DMS153 (cell line): Measurements from ENCODE around the gene ACTL9.
"Not testable (repeated sequence)": the region's sequence is repeated elsewhere in the genome, so short reads cannot be mapped to it uniquely, and the experiment has no call there.

Experiments used
- DNase-seq: peaks from one replicate; lab custom pipeline; 2025; lab: John Stamatoyannopoulos, UW

Gene ACTL9, protein sequence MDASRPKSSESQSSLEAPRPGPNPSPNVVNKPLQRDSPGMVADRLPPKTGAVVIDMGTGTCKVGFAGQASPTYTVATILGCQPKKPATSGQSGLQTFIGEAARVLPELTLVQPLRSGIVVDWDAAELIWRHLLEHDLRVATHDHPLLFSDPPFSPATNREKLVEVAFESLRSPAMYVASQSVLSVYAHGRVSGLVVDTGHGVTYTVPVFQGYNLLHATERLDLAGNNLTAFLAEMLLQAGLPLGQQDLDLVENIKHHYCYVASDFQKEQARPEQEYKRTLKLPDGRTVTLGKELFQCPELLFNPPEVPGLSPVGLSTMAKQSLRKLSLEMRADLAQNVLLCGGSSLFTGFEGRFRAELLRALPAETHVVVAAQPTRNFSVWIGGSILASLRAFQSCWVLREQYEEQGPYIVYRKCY

DNA sequence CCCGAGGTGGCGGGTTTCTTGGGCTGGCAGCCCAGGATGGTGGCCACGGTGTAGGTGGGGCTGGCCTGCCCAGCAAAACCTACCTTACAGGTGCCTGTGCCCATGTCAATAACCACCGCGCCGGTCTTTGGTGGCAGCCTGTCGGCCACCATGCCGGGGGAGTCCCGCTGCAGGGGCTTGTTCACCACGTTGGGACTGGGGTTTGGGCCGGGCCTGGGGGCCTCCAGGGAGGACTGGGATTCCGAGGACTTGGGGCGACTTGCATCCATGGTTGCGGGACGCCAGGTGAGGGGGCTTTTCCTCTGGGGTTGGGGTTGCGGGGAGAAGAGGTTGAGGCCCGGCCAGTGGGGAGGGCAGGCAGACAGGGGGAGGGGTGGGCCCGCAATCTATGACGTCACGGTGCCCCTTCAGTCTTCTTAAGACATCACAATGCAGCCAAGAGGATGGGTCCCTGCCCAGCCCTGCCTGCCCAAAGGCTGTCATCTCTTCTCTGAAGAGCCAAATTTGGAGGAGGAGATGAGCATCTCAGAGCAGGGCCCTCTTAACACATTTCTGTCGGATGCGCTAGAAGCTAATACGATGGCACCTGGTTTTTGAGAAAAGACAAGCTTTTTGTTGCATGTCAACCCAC is at the start of gene ACTL9:
ACTL9 (minus strand) TSS at position 363 of the 631 bp plus-strand sequence; CDS start at position 269, 94 bp downstream.
- no peak for DNase-seq

DNA sequence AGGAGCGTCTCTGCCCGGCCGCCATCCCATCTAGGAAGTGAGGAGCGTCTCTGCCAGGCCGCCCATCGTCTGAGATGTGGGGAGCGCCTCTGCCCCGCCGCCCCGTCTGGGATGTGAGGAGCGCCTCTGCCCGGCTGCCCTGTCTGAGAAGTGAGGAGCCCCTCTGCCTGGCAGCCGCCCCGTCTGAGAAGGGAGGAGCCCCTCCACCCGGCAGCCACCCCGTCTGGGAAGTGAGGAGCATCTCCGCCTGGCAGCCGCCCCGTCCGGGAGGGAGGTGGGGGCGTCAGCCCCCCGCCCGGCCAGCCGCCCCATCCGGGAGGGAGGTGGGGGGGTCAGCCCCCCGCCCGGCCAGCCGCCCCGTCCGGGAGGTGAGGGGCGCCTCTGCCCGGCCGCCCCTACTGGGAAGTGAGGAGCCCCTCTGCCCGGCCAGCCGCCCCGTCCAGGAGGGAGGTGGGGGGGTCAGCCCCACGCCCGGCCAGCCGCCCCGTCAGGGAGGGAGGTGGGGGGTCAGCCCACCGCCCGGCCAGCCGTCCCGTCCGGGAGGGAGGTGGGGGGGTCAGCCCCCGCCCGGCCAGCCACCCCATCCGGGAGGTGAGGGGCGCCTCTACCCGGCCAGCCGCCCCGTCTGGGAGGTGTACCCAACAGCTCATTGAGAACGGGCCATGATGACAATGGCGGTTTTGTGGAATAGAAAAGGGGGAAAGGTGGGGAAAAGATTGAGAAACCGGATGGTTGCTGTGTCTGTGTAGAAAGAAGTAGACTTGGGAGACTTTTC is 40.9 kb upstream of the ACTL9 start:
- not testable (repeated sequence) for DNase-seq

DNA sequence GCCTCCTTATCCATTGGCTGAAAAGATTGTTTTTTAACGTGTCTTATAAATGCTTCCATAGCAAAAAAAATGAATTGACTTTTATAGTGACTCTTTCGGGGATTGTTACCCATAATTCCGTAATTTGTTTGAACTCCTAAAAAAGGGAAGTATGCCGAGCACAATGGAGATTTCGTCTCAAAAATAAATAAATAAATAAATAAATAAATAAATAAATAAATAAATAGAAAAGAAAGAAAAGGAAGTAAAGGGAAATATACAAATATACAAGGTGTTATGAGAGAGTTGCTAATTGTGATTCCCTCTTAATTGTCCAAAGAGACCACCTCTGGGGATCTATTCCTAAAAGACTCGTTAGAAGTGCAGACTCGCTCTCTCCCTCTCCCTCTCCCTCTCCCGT is 39.8 kb upstream of the ACTL9 start:
- DNase-seq: no peak

DNA sequence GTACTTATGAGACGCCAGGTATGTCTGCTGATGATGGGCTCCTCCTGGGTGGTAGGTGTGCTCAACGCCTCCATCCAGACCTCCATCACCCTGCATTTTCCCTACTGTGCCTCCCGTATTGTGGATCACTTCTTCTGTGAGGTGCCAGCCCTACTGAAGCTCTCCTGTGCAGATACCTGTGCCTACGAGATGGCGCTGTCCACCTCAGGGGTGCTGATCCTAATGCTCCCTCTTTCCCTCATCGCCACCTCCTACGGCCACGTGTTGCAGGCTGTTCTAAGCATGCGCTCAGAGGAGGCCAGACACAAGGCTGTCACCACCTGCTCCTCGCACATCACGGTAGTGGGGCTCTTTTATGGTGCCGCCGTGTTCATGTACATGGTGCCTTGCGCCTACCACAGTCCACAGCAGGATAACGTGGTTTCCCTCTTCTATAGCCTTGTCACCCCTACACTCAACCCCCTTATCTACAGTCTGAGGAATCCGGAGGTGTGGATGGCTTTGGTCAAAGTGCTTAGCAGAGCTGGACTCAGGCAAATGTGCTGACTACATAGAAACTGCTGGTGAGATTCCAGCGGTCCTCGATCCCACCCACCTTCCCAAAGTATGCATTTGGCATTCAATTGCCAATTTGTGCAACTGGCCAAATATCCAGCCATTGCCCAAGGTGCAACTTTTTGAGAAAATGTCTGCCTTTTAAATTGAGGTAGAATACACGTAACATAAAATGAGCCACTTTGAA is 33.0 kb upstream of the ACTL9 start:
- no peak for DNase-seq

DNA sequence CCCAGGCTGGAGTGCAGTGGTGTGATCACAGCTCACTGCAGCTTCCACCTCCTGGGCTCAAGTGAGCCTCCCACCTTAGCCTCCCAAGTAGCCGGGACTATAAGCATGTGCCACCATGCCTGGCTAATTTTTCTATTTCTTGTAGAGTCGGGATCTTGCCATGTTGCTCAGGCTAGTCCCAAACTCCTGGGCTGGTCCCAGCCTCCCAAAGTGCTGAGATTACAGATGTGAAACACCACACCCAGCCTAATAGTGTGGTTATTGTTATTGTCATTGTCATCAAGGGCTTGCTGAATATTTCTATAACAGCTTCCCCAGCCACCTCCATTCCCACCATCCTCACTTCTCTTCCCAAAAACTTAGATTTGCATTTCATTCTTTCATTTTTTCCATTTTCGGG is 25.7 kb upstream of the ACTL9 start:
- no peak for DNase-seq

DNA sequence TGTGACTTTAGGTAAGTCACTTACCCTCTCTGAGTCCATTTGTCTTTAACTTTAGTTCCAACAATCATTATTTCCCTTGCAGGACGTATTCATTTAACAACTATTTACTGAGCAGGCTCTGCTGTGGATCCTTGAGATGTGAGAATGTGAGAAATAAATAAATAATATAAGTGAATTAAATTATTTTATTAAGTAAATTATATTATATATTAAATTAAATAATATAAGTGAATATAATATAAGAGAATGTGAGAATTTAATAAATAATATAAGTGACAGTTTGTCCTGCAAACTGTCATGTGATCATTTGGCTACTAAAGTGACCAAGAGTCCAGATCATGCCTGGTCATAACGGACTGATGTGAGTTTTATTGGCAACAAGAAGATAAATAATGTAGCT is 23.4 kb upstream of the ACTL9 start:
- no peak for DNase-seq

DNA sequence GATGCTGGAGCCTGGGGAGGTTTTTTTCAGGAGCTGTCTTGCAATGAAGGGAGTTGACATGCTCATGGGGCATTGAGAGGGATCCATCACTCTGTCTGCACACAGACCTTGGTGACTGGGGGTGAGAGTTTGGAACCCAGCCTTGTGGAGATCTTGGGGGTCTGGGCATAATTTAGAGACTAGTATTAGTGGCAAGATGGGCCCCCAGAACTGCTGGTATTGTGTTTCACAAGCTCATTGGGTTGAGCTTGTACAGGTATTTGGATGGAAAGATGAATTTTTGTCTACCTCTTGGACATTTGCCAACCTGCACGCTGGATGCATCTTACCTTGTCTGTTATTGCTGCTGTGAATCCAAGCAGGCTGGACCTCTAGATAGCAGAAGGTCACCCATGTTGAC is 22.7 kb upstream of the ACTL9 start, which contains the start of gene OR2Z1:
OR2Z1 (plus strand) TSS at position 301 of the 400 bp plus-strand sequence. CDS start 9,395 bp downstream, outside the sequence.
- DNase-seq: no peak

DNA sequence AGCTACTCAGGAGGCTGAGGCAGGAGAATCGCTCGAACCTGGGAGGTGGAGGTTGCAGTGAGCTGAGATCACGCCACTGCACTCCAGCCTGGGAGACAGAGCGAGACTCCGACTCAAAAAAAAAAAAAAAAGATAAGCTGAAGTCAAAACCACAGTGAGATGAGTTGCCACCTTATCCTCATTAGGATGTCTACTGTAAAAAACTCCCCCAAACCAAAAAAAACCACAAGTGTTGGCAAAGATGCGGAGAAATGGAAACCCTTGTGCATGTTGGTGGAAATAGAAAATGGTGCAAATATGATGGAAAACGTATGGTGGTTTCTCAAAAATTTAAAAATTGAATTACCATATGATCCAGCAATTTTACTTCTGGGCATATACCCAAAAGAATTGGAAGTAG is 11.7 kb upstream of the ACTL9 start:
- not testable (repeated sequence) for DNase-seq

DNA sequence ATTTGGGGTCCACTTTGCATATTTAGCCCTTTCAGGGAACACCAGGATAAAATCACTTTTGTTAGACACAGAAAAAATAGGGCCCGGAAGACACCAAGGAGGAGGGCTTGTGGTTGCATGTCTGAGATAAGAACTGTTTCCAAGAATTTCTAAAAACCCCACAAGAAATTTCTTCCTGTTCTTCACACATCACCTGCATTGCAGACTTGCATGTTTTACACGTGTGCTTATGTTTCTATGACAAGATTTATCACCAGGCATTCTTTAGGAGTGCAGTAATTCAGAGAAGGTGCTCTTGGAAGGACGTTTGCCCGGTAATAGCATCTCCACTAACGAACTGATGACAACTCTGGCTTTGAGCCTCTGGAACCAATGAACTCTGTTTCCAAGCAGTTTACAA is 7.1 kb upstream of the ACTL9 start:
- DNase-seq: no peak

DNA sequence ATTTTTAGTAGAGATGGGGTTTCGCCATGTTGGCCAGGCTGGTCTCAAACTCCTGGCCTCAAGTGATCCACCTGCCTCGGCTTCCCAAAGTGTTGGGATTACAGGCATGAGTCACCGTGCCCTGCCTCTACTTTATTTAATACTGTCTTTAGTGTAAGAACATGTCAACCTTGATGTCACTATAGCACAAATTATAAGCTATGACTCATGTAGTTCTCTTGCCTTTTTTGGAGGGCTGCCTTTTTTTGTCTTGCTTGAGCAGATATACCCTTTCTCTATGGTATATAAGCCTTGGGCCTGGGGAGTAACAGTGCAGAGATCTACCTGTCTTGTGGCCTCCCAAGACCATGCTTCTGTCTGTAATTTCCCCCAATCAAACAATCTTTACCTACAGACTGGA is 6.7 kb upstream of the ACTL9 start:
- not testable (repeated sequence) for DNase-seq

DNA sequence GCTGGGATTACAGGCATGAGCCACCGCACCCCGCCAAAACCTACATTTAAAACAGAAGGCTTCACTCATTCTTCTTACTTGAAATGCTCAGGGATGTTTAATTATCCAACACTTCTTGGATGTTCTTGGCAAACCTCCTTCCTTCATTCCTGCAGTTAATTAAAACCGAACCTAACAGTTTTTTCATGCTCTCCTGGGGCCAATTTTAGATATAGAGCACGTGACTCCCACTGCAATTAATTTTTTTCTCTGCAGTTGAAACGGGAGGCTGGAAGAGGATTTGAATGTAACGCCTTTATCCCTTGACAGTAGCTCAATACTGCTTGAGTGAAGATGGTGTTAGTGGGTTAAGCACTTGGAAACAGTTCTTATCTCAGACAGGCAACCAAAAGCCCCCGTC is 4.6 kb upstream of the ACTL9 start:
- DNase-seq: no peak

DNA sequence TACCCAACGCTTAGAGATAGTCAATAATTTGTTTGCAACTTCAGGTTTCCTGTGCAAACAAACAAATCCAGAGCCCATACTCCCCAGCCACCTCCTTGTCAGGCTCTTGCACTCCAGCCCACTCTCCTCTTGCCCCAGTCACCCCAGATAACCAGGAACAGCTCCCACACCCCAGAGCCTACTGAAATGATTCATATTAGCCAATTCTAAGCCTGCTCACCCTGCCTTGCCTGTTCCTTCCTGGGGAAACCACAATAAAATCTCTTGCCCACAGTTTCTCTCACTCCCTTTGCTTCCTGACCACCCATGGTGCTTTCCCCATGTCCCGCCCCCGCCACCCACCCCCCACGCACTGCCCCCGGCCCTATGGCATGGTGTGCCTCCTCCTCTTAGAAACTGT is 3.8 kb upstream of the ACTL9 start:
- DNase-seq: no peak

DNA sequence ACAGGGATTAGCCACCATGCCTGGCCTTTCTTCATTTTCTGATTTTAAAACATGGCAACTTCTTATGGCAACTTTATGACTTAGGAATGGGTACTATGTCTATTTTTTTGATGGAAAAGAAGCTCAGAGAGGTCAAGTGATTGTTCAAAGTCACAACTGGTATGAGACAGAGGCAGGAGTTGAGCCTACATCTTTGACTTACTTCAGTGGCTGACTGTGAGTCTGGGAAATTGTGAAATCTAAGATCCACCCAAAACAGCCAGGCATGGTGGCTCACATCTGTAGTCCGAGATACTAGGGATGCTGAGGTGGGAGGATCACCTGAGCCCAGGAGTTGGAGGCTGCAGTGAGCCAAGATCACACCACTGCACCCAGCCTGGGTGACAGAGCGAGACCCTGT is 2.4 kb upstream of the ACTL9 start:
- DNase-seq: no peak

DNA sequence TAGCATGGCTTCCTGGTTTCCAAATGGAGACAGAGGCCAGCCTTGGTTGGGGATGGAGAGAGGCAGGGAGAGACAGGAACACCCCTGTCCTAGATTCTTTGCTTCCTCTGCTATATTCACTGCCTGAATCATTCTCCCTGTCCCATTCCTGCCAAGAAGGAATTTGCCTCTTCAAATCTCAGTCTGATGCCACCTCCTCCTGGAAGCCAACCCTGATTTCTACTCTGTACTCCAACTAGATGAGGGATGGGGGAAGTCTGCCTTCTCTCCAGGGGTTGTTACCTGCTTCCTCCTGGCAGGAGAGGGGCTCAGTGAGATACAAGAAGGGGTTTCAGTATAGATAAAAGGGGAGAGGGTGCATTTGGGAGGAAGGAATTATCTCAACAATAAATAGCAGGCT is 1.3 kb upstream of the ACTL9 start:
- DNase-seq: no peak

DNA sequence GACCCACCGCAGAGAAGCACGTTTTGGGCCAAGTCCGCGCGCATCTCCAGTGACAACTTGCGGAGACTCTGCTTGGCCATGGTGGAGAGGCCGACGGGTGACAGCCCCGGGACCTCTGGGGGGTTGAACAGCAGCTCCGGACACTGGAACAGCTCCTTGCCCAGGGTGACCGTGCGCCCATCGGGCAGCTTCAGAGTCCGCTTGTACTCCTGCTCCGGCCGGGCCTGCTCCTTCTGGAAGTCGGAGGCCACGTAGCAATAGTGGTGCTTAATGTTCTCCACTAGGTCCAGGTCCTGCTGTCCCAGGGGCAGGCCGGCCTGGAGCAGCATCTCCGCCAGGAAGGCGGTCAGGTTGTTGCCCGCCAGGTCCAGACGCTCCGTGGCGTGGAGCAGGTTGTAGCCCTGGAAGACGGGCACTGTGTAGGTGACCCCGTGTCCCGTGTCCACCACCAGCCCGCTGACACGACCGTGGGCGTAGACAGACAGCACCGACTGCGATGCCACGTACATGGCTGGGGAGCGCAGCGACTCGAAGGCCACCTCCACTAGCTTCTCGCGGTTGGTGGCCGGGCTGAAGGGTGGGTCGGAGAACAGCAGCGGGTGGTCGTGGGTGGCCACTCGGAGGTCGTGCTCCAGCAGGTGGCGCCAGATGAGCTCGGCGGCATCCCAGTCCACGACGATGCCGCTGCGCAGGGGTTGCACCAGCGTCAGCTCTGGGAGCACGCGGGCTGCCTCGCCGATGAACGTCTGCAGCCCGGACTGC is 743 bp downstream of the ACTL9 start:
- no peak for DNase-seq

DNA sequence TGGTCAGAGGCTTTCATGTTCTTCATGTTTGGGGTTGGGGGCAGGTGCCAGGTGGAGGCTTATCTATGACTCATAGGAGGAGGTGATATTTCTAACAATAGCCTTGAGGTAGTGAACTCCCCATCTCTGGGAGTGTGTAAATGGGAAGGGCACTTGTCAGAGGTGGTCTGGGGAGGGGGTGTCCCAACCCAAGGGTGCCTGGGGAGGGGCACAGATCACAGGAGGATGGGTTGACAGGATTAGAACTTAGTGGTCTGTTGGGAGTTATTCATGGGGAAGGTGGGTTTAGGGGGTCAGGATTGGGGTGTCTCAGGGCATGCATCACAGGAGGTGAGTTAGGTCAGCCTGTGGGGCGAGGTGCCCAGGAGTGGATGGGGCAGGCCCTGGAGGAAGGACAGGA is 1.6 kb downstream of the ACTL9 start:
- DNase-seq: no peak

DNA sequence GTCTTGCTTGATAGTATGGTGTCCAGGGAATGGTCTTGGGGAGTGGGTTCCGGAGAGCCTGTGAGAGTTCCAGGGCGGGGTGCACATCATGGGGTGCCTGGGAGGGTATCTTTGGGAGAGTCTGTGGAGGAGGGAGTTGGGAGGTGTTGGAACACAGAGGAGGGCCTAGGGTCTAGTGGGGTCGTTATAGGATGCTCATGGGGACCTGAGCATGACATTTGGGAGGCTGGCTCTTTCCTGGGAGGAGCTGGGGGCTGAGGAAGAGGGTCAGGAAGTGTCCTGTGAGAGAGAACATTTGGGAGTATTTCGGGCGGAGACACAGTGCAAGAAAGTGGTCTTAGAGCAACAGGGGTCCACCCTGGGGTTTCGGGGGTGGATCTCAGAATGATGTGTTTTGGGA is 2.7 kb downstream of the ACTL9 start:
- no peak for DNase-seq

DNA sequence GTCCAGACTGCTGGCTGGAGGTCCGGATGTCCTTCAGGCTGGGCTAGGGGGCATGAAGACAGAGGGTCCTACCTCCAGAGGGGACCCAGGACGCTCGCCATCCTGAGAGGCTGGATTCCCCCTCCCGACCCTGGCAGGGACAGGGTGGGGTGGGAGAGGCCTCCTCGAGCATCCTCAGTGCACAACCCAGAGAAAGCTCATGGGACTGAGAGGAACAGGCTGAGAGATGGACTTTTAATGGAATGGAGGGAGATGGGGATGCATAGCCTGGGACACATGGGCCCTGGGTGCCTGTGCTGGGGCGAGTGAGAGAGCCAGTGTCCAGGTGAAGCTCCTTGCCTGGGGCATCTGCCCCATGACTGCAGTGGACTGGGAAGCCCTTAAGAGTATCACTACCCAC is 3.1 kb downstream of the ACTL9 start:
- no peak for DNase-seq

DNA sequence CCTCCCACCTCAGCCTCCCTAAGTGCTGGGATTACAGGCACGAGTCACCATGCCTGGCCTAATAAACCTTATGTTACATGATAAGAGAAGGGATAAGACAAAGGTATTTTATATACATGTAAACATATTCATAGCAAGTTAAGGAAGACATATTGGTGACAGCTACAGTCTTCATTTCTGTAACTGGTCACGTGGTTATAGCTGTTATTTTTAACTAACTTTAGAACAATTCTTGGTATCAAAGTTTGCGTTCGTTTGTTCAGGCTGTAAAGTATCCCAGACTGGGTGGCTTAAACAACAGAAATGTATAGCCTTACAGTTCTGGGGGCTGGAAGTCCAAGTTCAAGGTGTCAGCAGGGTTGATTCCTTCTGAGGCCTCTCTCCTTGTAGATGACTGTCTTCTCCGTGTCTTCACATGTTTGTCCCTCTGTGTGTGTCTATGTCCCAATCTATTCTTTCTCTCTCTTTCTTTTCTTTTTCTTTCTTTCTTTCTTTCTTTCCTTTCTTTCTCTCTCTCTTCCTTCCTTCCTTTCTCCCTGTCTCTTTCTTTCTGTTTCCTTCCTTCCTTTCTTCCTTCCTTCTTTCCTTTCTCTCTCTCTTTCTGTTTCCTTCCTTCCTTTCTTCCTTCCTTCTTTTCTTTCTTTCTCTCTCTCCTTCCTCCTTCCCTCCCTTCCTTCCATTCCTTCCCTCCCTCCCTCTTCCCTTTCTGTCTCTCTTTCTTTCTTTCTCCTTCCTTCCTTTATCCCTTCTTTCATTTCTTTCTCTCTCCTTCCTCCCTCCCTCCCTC is 7.6 kb downstream of the ACTL9 start:
- no peak for DNase-seq

DNA sequence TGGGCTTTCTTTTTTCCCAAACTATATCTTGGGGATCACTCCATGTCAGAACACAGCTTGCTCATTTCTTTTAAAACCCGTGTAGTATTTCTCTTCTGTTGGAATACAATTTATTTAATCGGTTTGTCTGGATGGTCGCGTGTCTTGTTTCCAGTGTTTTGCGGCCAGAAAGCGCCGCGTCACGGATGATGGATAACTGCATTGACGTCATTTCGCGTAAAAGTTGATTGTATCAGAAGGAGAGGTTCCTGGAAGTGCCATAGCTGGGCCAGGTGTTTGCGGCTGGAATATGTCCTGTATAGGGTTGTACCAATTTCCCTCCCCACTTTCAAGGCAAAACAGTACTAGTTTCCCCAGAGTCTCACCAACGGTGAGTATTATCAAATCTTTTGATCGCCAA is 9.7 kb downstream of the ACTL9 start:
- DNase-seq: no peak

DNA sequence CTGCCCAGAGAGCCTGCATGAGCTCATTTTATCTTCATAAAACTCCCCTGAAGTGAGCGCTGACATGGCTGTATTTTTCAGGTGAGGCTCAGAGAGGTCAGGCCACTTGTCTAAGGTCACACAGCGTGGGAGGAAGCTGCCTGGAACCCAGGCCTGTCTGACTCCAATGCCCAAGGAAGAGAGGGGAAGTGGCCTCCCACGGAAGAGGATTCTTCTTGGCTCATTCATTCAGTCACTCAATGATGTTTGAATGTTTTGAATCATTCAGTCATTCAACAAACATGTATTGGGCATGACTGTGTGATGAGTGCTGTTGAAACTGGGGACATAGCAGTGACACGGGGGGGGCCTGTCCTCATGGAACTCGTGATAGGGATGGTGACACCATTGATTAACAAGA is 12.0 kb downstream of the ACTL9 start:
- no peak for DNase-seq
